Esophagus muscularis mucosa (tissue), 4 donors: Measurements from ENCODE around the gene SPDYE6. TPM values are rescaled to one million over a fixed set of nuclear protein-coding genes. Genes with fewer than 3 reads are reported as not detected.

ENCODE experiments used
- DNase-seq: peaks from one replicate; pipeline ENCODE4 v3.0.0-alpha.2; 2017; ENCODE audit errors: extremely low spot score
- H3K27ac ChIP-seq, 4 donors: fragments of 200-600 bp; sonication (generic); replicated peaks in 1 of 4; 1 replicate in 3 of 4; 2 replicates in 1 of 4; pipeline ENCODE4 v1.5.1; 2016 to 2019; ENCODE audit warnings: mild to moderate bottlenecking in 1 of 4
- H3K27me3 ChIP-seq, 4 donors: fragments of 200-600 bp; sonication (generic); one replicate each; pipeline versions ENCODE4 v1.5.1 to v1.6.0; 2016 to 2019
- H3K36me3 ChIP-seq, 4 donors: fragments of 200-600 bp; sonication (generic); one replicate each; pipeline ENCODE4 v1.5.1; 2016 to 2019
- H3K4me1 ChIP-seq, 4 donors: fragments of 200-600 bp; sonication (generic); one replicate each; pipeline ENCODE4 v1.5.1; 2016 to 2019
- H3K4me3 ChIP-seq, 4 donors: fragments of 200-600 bp; sonication (generic); 1 replicate in 2 of 4; 2 replicates in 2 of 4; pipeline ENCODE4 v1.5.1; 2016 to 2019; ENCODE audit warnings: mild to moderate bottlenecking in 4 of 4, moderate library complexity in 1 of 4
- H3K9me3 ChIP-seq, 4 donors: fragments of 200-600 bp; sonication (generic); 1 replicate in 3 of 4; 2 replicates in 1 of 4; pipeline ENCODE4 v1.5.1; 2016 to 2019
- EP300 ChIP-seq: sonication (generic); formaldehyde crosslinking; IDR thresholded peaks from one replicate; pipeline ENCODE4 v1.6.1; 2017; ENCODE audit warnings: antibody characterized with exemption
- POLR2A ChIP-seq: fragments of 450-650 bp; IDR thresholded peaks from one replicate; pipeline ENCODE4 v1.6.1; 2017; ENCODE audit warnings: antibody characterized with exemption, moderate library complexity, mild to moderate bottlenecking, low read depth
- POLR2AphosphoS5 ChIP-seq, 2 donors: sonication (generic); formaldehyde crosslinking; IDR thresholded peaks; one replicate each; pipeline ENCODE4 v1.6.1; 2017; ENCODE audit warnings: antibody characterized with exemption in 2 of 2
- WGBS: methylation state at CpG from one replicate; pipeline ENCODE4 v1.1.5; 2018; 5-methylcytosine and 5-hydroxymethylcytosine counted together
- intact Hi-C: fragments of 100-400 bp; cut with DNase I; formaldehyde crosslinking; loops from one replicate; pipeline ENCODE4 v1.15.1; 2023
- total RNA-seq, 4 donors: library from RNA; depleted of rRNA; stranded (reverse); fragments of >200 nt; gene quantifications; one replicate each; pipeline versions ENCODE4 v1.1.0 to v1.2.1, GENCODE V29; 2016
- TF ChIP-seq, protein P1 (sequence below), 3 experiments: fragments of 200-600 bp in 2 of 3; fragments of 450-650 bp in 1 of 3; sonication (generic) in 2 of 3; IDR thresholded peaks; one replicate each; pipeline ENCODE4 v1.5.1; 2017 to 2019; ENCODE audit warnings: antibody characterized with exemption in 3 of 3, mild to moderate bottlenecking in 2 of 3, moderate library complexity in 1 of 3

The SPDYE6 gene
- total RNA-seq, 4 donors from 2014 or later, result not detected

DNA sequence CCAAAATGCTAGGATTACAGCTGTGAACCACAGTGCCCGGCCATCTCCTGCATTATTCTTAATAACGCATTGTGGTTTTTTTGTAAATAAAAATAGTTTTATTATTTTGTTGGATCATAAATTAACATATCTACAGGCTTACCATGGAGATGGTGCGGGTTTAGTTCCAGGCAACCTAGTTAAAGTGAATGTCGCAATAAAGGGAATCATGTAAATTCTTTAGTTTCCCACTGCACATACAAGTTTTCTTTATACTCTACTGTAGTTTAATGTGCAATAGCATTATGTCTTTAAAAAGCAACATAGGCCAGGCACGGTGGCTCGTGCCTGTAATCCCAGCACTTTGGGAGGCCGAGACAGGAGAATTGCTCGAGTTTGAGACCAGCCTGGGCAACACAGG lies 42.3 kb upstream of the SPDYE6 start:
- Histone ChIP-seq H3K9me3 (no peaks in the 10 kb centered on the region), H3K27me3 (no peaks in the 10 kb centered on the region), H3K4me3 (no peak overlapping the region), H3K36me3 (peaks cover 21 to 62% (median 51%) of the 10 kb centered on the region in 4 donors), H3K27ac (no peak overlapping the region), H3K4me1 (peaks cover 9 to 29% (median 19%) of the 10 kb centered on the region in 4 donors)
- intact Hi-C loops, result no loop called here
- no peak for DNase-seq
- TF ChIP-seq, protein P1, sequence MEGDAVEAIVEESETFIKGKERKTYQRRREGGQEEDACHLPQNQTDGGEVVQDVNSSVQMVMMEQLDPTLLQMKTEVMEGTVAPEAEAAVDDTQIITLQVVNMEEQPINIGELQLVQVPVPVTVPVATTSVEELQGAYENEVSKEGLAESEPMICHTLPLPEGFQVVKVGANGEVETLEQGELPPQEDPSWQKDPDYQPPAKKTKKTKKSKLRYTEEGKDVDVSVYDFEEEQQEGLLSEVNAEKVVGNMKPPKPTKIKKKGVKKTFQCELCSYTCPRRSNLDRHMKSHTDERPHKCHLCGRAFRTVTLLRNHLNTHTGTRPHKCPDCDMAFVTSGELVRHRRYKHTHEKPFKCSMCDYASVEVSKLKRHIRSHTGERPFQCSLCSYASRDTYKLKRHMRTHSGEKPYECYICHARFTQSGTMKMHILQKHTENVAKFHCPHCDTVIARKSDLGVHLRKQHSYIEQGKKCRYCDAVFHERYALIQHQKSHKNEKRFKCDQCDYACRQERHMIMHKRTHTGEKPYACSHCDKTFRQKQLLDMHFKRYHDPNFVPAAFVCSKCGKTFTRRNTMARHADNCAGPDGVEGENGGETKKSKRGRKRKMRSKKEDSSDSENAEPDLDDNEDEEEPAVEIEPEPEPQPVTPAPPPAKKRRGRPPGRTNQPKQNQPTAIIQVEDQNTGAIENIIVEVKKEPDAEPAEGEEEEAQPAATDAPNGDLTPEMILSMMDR (IDR thresholded peaks at IDR 0.05), result no peak
- no peak for TF ChIP-seq POLR2A
- WGBS, result 94% methylated on average over 8 of the region's 8 CpGs

- peaks cover 9 to 29% (median 19%) of the 10 kb centered on the region in 4 donors for H3K4me1 ChIP-seq
- H3K27ac ChIP-seq, result peak overlapping the region; percentile 80 to 83 (median 82)
- no peaks in the 10 kb centered on the region for H3K9me3 ChIP-seq
- under 1% methylated on average over 12 of the region's 12 CpGs for WGBS
- no peaks in the 10 kb centered on the region for H3K27me3 ChIP-seq
- intact Hi-C loops, result no loop called here
- no peak for DNase-seq
- TF ChIP-seq POLR2AphosphoS5 (IDR thresholded peaks at IDR 0.05), result no peak
- TF ChIP-seq POLR2A, result no peak
- TF ChIP-seq EP300, result no peak
- TF ChIP-seq, protein P1 (IDR thresholded peaks at IDR 0.05), result no peak
- H3K36me3 ChIP-seq, result peaks cover 18 to 52% (median 37%) of the 10 kb centered on the region in 4 donors
- peak overlapping the region; percentile 66 to 93 (median 76) for H3K4me3 ChIP-seq
Observed at GRCh38 chr7:102396710-102397019, 40.4 kb upstream of the SPDYE6 start.

DNA sequence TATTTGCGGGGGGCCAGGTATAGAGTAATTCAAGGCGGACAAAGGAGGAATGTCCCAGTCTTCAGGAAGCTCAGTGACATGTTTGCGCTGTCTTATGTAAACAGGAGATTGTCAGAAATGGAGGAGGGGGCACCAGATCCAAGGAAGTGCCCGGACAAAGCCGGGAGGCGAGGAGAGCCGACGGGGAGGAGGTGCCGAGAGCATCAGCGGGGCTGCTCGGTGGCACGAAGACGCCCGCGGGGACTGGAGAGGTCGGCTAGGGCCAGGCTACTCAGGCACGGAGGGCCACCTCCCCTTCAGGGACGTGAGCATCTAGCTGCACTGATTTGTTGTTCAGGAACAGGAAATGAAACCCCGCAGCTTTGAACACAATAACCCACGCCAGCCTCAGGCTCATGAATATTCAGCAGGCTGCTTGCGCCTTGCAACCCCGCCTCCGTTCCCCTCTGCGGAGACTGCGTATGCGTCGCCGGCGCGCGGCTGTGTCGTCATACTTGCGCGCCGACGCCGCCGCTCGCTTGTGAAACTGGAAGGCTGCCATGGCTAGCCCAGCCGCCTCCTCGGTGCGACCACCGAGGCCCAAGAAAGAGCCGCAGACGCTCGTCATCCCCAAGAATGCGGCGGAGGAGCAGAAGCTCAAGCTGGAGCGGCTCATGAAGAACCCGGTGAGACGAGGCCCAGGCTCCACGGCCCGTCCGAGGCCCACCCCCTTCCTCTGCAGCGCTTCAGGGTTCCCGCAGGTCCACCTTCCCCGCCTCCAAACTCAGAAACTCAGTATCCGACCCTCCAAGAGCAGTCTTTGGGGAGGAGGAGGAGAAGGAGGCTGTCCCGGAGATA lies 39.8 kb upstream of the SPDYE6 start, which contains the start of gene PRKRIP1:
TSS of gene PRKRIP1 (plus strand) at position 491 of the 837 bp plus-strand sequence. CDS start at position 540, 49 bp downstream.
- Histone ChIP-seq H3K27me3 (no peaks in the 10 kb centered on the region), H3K4me3 (peak within 1 kb of the TSS; percentile 66 to 93 (median 76)), H3K36me3 (peaks cover 18 to 46% (median 32%) of the 10 kb centered on the region in 4 donors), H3K27ac (peak within 1 kb of the TSS; percentile 80 to 83 (median 82)), H3K4me1 (peaks cover 9 to 29% (median 19%) of the 10 kb centered on the region in 4 donors), H3K9me3 (no peaks in the 10 kb centered on the region)
- intact Hi-C loops, result no loop called here
- peak; percentile 94 for DNase-seq
- 2% methylated on average over 23 of the region's 59 CpGs for WGBS
- peak; percentile 56 to 79 for TF ChIP-seq POLR2AphosphoS5 (IDR thresholded peaks at IDR 0.05)
- TF ChIP-seq, protein P1 (IDR thresholded peaks at IDR 0.05), result no peak

DNA sequence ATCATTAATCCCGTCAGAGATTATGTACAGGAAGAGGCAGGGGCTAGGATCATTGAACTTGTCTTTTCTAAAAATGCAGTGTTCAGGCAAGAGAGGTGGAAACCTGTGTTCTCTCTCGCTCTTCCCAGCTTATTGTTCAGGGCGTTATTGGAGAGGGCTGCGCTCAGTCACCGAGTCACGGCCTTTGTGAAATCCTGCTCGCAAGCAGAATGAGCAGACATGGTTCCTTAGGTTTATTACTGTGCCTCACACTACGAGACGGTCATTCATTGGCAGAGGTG lies 39.3 kb upstream of the SPDYE6 start:
- no peaks in the 10 kb centered on the region for H3K27me3 ChIP-seq
- 8% methylated on average over 9 of the region's 9 CpGs for whole genome bisulfite sequencing
- H3K27ac ChIP-seq, result peak overlapping the region; percentile 80 to 83 (median 82)
- intact Hi-C loops, result no loop called here
- H3K4me3 ChIP-seq, result peak overlapping the region; percentile 66 to 93 (median 76)
- H3K4me1 ChIP-seq, result peaks cover 9 to 29% (median 19%) of the 10 kb centered on the region in 4 donors
- no peak for DNase-seq
- TF ChIP-seq, protein P1 (IDR thresholded peaks at IDR 0.05), result no peak
- TF ChIP-seq POLR2A (no peak), EP300 (no peak), POLR2AphosphoS5 (IDR thresholded peaks at IDR 0.05) (no peak)
- H3K9me3 ChIP-seq, result no peaks in the 10 kb centered on the region
- peaks cover 13 to 41% (median 26%) of the 10 kb centered on the region in 4 donors for H3K36me3 ChIP-seq
